NCI-H748 (cell line): ENCODE results near the gene XG.

Experiments used
- DNase-seq: peaks from one replicate; lab custom pipeline; 2025; ENCODE audit not compliant: unreplicated experiment; lab: John Stamatoyannopoulos, UW

The XG gene

GRCh38 chrX:2862404-2862803 lies 110.6 kb downstream of the XG start:
- DNase-seq: no peak

- no peak for DNase-seq
Measured at GRCh38 chrX:2863646-2864045, 111.8 kb downstream of the XG start.
